A673 (cell line): ENCODE results near the gene INHBB. TPM values are rescaled to one million over a fixed set of nuclear protein-coding genes. Genes with fewer than 3 reads are reported as not detected.

Source experiments
- BruUV-seq: library from RNA; stranded (reverse); fragments of 400-500 nt; replicated peaks from 2 replicates; lab custom pipeline; 2021; lab: Mats Ljungman, UMichigan
- CTCF ChIA-PET: fragments of 300-600 bp; sonication (Branson Sonifier 250); formaldehyde crosslinking; loops from one replicate; lab custom pipeline; 2022; ENCODE audit warnings: antibody characterized with exemption; lab: Charles Lee
- POLR2A ChIA-PET: fragments of 300-600 bp; sonication (Branson Sonifier 250); formaldehyde crosslinking; loops from one replicate; lab custom pipeline; 2022; ENCODE audit warnings: antibody characterized with exemption; ENCODE audit not compliant: low non-redundant PET; lab: Charles Lee
- DNase-seq: peaks from one replicate; pipeline ENCODE4 v3.0.0-alpha.2; 2015; ENCODE audit warnings: low spot score
- H3K27ac ChIP-seq: fragments of 200-600 bp; sonication (generic); 2 replicates; pipeline ENCODE4 v1.5.1; 2016; ENCODE audit warnings: mixed run types, low read depth, mild to moderate bottlenecking, mixed read lengths, antibody characterized with exemption, low read length; ENCODE audit not compliant: poor library complexity, severe bottlenecking
- H3K27me3 ChIP-seq: fragments of 200-600 bp; sonication (generic); replicated peaks from 2 replicates; pipeline ENCODE4 v1.6.1; 2017; ENCODE audit warnings: mixed run types, low read depth, mild to moderate bottlenecking, mixed read lengths, antibody characterized with exemption, low read length; ENCODE audit not compliant: insufficient read depth, poor library complexity
- H3K36me3 ChIP-seq: fragments of 200-600 bp; sonication (generic); 2 replicates; pipeline ENCODE4 v1.6.1; 2016; ENCODE audit warnings: mixed run types, mild to moderate bottlenecking, mixed read lengths, antibody characterized with exemption, low read length; ENCODE audit not compliant: insufficient read depth, poor library complexity, severe bottlenecking
- H3K4me1 ChIP-seq: fragments of 200-600 bp; sonication (generic); 2 replicates; pipeline ENCODE4 v1.6.1; 2017; ENCODE audit warnings: mixed run types, mild to moderate bottlenecking, mixed read lengths, antibody characterized with exemption, low read length; ENCODE audit not compliant: insufficient read depth, poor library complexity, severe bottlenecking
- H3K4me3 ChIP-seq: fragments of 200-600 bp; sonication (generic); 2 replicates; pipeline ENCODE4 v1.5.1; 2016; ENCODE audit warnings: low read depth, mixed run types, mild to moderate bottlenecking, mixed read lengths, low read length; ENCODE audit not compliant: poor library complexity, severe bottlenecking
- H3K9me3 ChIP-seq: fragments of 200-600 bp; sonication (generic); 2 replicates; pipeline ENCODE4 v1.6.1; 2016; ENCODE audit warnings: mixed run types, low read depth, mild to moderate bottlenecking, mixed read lengths, antibody characterized with exemption, low read length; ENCODE audit not compliant: poor library complexity, severe bottlenecking
- CTCF ChIP-seq: fragments of 300-800, 200-600 bp; sonication (generic); conservative IDR thresholded peaks from 2 replicates; pipeline ENCODE4 v1.5.1; 2017; ENCODE audit warnings: low read depth, mild to moderate bottlenecking, antibody characterized with exemption, low read length, moderate library complexity, mixed read lengths
- EZH2 ChIP-seq: fragments of 200-600 bp; sonication (generic); IDR thresholded peaks from 2 replicates; pipeline ENCODE4 v1.6.1; 2017; ENCODE audit warnings: borderline replicate concordance, low read depth, mild to moderate bottlenecking, mixed read lengths, antibody characterized with exemption, low read length; ENCODE audit not compliant: poor library complexity, severe bottlenecking
- intact Hi-C: fragments of 100-400 bp; cut with micrococcal nuclease; formaldehyde crosslinking; loops from one replicate; pipeline ENCODE4 v1.10.0; 2022; ENCODE audit not compliant: unreplicated experiment
- total RNA-seq: library from RNA; stranded (reverse); gene quantifications from 2 replicates; pipeline ENCODE4 v1.2.3, GENCODE V29; 2021

Gene INHBB
- total RNA-seq, 1 experiment from 2014 or later, result 0.09 TPM

GRCh38 chr2:120330946-120331822 lies 14.8 kb upstream of the INHBB start:
- POLR2A ChIA-PET, result no interaction called here
- no peaks in the 10 kb centered on the region for H3K4me1 ChIP-seq

GRCh38 chr2:120331903-120332302 lies 14.0 kb upstream of the INHBB start:
- no peak for TF ChIP-seq EZH2
- no peak for TF ChIP-seq CTCF
- H3K27me3 ChIP-seq, result no peaks in the 10 kb centered on the region
- POLR2A ChIA-PET, result no interaction called here
- no TSS peak for BruUV-seq
- no peaks in the 10 kb centered on the region for H3K36me3 ChIP-seq
- H3K9me3 ChIP-seq, result no peaks in the 10 kb centered on the region
- no peak for DNase-seq
- no peak overlapping the region for H3K4me3 ChIP-seq
- CTCF ChIA-PET, result no interaction called here
- no peak overlapping the region for H3K27ac ChIP-seq
- H3K4me1 ChIP-seq, result no peaks in the 10 kb centered on the region
- intact Hi-C loops, result no loop called here

More at GRCh38 chr2:120330946-120331822, 14.8 kb upstream of the INHBB start:
- Histone ChIP-seq H3K27ac (no peak overlapping the region), H3K27me3 (no peaks in the 10 kb centered on the region), H3K9me3 (no peaks in the 10 kb centered on the region), H3K4me3 (no peak overlapping the region), H3K36me3 (no peaks in the 10 kb centered on the region)
- no TSS peak for BruUV-seq
- TF ChIP-seq EZH2 (no peak), CTCF (no peak)
- DNase-seq, result no peak
- intact Hi-C loops, result no loop called here
- CTCF ChIA-PET, result no interaction called here

GRCh38 chr2:120332384-120332783 lies 13.6 kb upstream of the INHBB start:
- intact Hi-C loops, result no loop called here
- no peak for TF ChIP-seq EZH2
- TF ChIP-seq CTCF, result no peak
- Histone ChIP-seq H3K9me3 (no peaks in the 10 kb centered on the region), H3K27me3 (no peaks in the 10 kb centered on the region), H3K4me3 (no peak overlapping the region), H3K36me3 (no peaks in the 10 kb centered on the region), H3K27ac (no peak overlapping the region), H3K4me1 (no peaks in the 10 kb centered on the region)
- no peak for DNase-seq
- POLR2A ChIA-PET, result no interaction called here
- CTCF ChIA-PET, result no interaction called here
- BruUV-seq, result no TSS peak
